HFFc6 (cell line): ENCODE measurements around the gene SLC6A7. TPM values are rescaled to one million over a fixed set of nuclear protein-coding genes. Genes with fewer than 3 reads are reported as not detected.
A peak's percentile ranks its signal among the peaks of the same experiment; 100 is the strongest.

Experiments
- DNase-seq: peaks from one replicate; pipeline ENCODE4 v3.0.0-alpha.2; 2018
- H3K27ac Mint-ChIP-seq: 2 replicates; pipeline ENCODE4 v1.8.0; 2020; ENCODE audit warnings: mild to moderate bottlenecking, mixed read lengths
- H3K27me3 Mint-ChIP-seq: 2 replicates; pipeline ENCODE4 v1.8.0; 2021; ENCODE audit warnings: mild to moderate bottlenecking, moderate library complexity, mixed read lengths; ENCODE audit not compliant: insufficient read depth
- H3K36me3 Mint-ChIP-seq: 2 replicates; pipeline ENCODE4 v1.8.0; 2021; ENCODE audit warnings: low read depth, mixed read lengths
- H3K4me1 Mint-ChIP-seq: 2 replicates; pipeline ENCODE4 v1.8.0; 2020; ENCODE audit warnings: low read depth, mixed read lengths
- H3K4me3 Mint-ChIP-seq: 2 replicates; pipeline ENCODE4 v1.8.0; 2020; ENCODE audit warnings: mild to moderate bottlenecking, moderate library complexity, mixed read lengths
- H3K9me3 Mint-ChIP-seq: 2 replicates; pipeline ENCODE4 v1.8.0; 2020; ENCODE audit warnings: mild to moderate bottlenecking, mixed read lengths
- CTCF ChIP-seq: fragments of 200-600 bp; sonication (generic); IDR thresholded peaks from 2 replicates; pipeline ENCODE4 v1.5.0; 2021; ENCODE audit warnings: antibody characterized with exemption, mild to moderate bottlenecking
- long read RNA-seq: library from polyadenylated mRNA; unstranded; transcript quantifications from one replicate; pipeline ENCODE4 v2.0.0, GENCODE V29; 2019
- total RNA-seq, 6 experiments: library from RNA; stranded (reverse); fragmentation: NEBNext Ultra II Directional; extraction: Animal tissue kit (Norgen Biotek cat#: 25700); gene quantifications; 2 replicates in 1 of 6; 3 replicates in 5 of 6; pipeline ENCODE4 v1.2.3, GENCODE V29; 2021

Gene SLC6A7
- total RNA-seq: not detected
- long read RNA-seq: 0 reads

- H3K4me3 Mint-ChIP-seq: no peak within 1 kb of the TSS
- no peaks in the 10 kb centered on the region for H3K9me3 Mint-ChIP-seq
- H3K36me3 Mint-ChIP-seq: no peaks in the 10 kb centered on the region
- peaks cover 49% of the 10 kb centered on the region for H3K27me3 Mint-ChIP-seq
- H3K27ac Mint-ChIP-seq: no peak within 1 kb of the TSS
- H3K4me1 Mint-ChIP-seq: no peaks in the 10 kb centered on the region
- no peak for DNase-seq
- no peak for TF ChIP-seq CTCF
Measured at GRCh38 chr5:150189728-150190502, at the start of gene SLC6A7. SLC6A7 (plus strand) TSS chr5:150190062; CDS start chr5:150190328, 266 bp downstream.

DNA sequence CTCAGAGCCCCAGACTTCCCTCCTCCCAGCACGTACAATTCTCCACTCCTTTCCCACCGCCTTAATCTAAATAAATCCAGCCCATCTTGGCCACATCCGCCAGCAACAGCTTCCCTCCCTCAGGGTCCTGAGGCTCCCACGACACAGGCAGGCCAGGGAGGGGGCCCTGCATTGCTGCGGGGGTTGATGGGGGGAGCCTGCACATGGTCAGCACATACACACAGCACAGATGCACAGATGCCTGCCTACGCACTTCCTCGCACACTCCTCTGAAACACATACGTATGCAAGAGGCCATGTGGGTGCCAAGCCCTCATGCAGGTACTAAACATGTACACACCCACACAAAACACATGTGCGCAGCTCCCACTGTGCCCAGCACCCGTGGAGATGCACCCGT, 49.0 kb upstream of the SLC6A7 start:
- peak overlapping the region; percentile 63 for H3K4me3 Mint-ChIP-seq
- peak overlapping the region; percentile 99 for H3K27ac Mint-ChIP-seq
- no peak for TF ChIP-seq CTCF
- H3K36me3 Mint-ChIP-seq: peaks cover 27% of the 10 kb centered on the region
- DNase-seq: peak; percentile 49
- H3K9me3 Mint-ChIP-seq: no peaks in the 10 kb centered on the region
- H3K27me3 Mint-ChIP-seq: peaks cover 11% of the 10 kb centered on the region
- H3K4me1 Mint-ChIP-seq: peaks cover 90% of the 10 kb centered on the region

DNA sequence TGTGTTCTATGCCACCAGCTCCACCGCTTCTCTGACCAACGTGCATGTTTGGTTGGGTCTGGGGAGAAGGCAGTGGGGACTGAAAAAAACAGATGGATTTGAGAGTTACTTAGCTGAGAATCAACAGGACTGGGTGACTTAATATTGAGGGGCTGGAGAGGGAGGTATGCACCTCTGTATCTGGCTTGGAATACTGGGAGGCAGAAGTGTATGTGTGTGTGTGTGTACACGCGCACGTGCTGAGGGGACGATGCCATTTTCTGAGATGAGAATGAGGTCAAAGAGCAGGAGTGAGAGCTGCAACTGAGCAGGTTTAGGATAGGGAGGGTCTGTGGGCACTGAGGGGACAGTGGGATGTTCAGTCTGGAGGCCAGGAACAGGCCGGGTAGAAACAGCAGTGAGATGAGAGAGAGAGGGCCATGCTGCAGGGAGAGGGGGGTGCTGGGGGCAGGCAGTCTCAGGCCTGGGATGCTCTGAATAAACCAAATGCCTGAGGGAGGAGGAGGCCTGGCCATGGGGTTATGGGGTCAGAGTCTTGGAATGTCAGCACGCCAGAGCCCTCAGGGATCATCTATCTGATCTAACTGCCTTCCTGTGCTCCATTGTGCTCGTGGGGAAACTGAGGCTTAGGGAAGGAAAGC, 48.2 kb upstream of the SLC6A7 start:
- H3K4me1 Mint-ChIP-seq: peaks cover 98% of the 10 kb centered on the region
- peak; percentile 84 for DNase-seq
- H3K9me3 Mint-ChIP-seq: no peaks in the 10 kb centered on the region
- H3K27me3 Mint-ChIP-seq: peaks cover 12% of the 10 kb centered on the region
- H3K4me3 Mint-ChIP-seq: peak overlapping the region; percentile 63
- H3K27ac Mint-ChIP-seq: peak overlapping the region; percentile 99
- no peak for TF ChIP-seq CTCF
- peaks cover 34% of the 10 kb centered on the region for H3K36me3 Mint-ChIP-seq

DNA sequence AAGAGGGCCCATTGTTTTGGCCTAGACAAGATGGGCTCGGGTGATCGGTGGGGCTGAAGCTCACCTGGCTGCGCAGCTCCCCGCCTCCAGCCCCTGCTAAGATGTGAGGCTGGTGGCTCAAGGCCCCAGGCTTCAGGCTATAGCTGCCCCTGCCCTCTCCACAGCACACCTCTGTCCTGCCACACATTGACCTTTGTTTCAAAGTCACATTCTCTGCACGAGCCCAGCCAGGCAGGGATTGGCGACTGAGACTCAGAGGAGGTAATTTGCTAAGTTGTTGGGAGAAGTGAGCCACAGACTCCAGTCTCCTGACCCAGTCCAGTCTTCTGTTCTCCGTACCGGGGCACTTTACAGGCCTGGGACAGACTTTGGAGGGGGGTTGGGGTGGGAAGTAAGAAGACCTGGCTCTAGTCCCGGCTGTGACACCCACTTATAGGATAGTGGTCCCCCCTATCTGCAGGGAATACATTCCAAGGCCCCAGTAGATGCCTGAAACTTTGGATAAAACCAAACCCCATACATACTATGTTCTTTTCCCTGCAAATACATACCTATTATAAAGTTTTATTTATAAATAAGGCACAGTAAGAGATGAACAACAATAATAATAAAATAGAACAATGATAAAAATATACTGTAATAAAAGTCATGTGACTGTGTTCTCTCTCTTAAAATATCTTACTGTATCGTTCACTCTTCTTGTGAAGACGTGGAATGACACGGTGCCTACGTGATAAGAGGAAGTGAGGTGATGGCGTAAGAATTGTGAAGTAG, 47.5 kb upstream of the SLC6A7 start:
- no peak for TF ChIP-seq CTCF
- Mint-ChIP-seq H3K27ac (peak overlapping the region; percentile 99), H3K27me3 (peaks cover 10% of the 10 kb centered on the region), H3K4me1 (peaks cover 95% of the 10 kb centered on the region), H3K36me3 (peaks cover 33% of the 10 kb centered on the region), H3K9me3 (no peaks in the 10 kb centered on the region), H3K4me3 (peak overlapping the region; percentile 85)
- DNase-seq: no peak

GRCh38 chr5:150142959-150143349, 46.9 kb upstream of the SLC6A7 start:
- no peak for TF ChIP-seq CTCF
- Mint-ChIP-seq H3K27ac (peak overlapping the region; percentile 99), H3K4me3 (peak overlapping the region; percentile 85), H3K9me3 (no peaks in the 10 kb centered on the region), H3K36me3 (peaks cover 29% of the 10 kb centered on the region), H3K4me1 (peaks cover 95% of the 10 kb centered on the region), H3K27me3 (peaks cover 10% of the 10 kb centered on the region)
- DNase-seq: peak; percentile 95
